Astrocyte (in vitro differentiated cells and primary cell): ENCODE data around the gene THOC2. TPM values are rescaled to one million over a fixed set of nuclear protein-coding genes. Genes with fewer than 3 reads are reported as not detected.
A peak's percentile ranks its signal among the peaks of the same experiment; 100 is the strongest.

Source experiments
- DNase-seq: peaks from one replicate; pipeline ENCODE4 v3.0.0-alpha.2; 2010; ENCODE audit warnings: low read depth
- FAIRE-seq: peaks from 2 replicates; lab custom pipeline; 2011; peaks lifted over from hg19 to GRCh38; lab: Jason Lieb, UNC
- H2AFZ ChIP-seq: 2 replicates; pipeline ENCODE4 v1.6.0; 2012; ENCODE audit warnings: low read depth, low read length, inconsistent platforms
- H3K27ac ChIP-seq: 2 replicates; pipeline ENCODE4 v1.5.1; 2011; ENCODE audit warnings: low read depth, low read length, inconsistent platforms
- H3K27me3 ChIP-seq: 2 replicates; pipeline ENCODE4 v1.6.0; 2011; ENCODE audit warnings: low read length, inconsistent platforms; ENCODE audit not compliant: insufficient read depth
- H3K36me3 ChIP-seq: 2 replicates; pipeline ENCODE4 v1.5.1; 2011; ENCODE audit warnings: low read length, inconsistent platforms; ENCODE audit not compliant: insufficient read depth
- H3K4me1 ChIP-seq: 2 replicates; pipeline ENCODE4 v1.5.1; 2011; ENCODE audit warnings: low read length, inconsistent platforms; ENCODE audit not compliant: insufficient read depth
- H3K4me2 ChIP-seq: 2 replicates; pipeline ENCODE4 v1.6.0; 2012; ENCODE audit warnings: low read length, inconsistent platforms
- H3K4me3 ChIP-seq: 2 replicates; pipeline ENCODE4 v1.5.1; 2011; ENCODE audit warnings: low read depth, mild to moderate bottlenecking, low read length, inconsistent platforms; ENCODE audit not compliant: insufficient read depth
- H3K79me2 ChIP-seq: 2 replicates; pipeline ENCODE4 v1.6.0; 2012; ENCODE audit warnings: mild to moderate bottlenecking, low read length, inconsistent platforms; ENCODE audit not compliant: insufficient read depth
- H3K9ac ChIP-seq: 2 replicates; pipeline ENCODE4 v1.6.0; 2012; ENCODE audit warnings: mild to moderate bottlenecking, low read length, inconsistent platforms
- H3K9me3 ChIP-seq: 2 replicates; pipeline ENCODE4 v1.5.1; 2012; ENCODE audit warnings: low read depth, mild to moderate bottlenecking, low read length, inconsistent platforms; ENCODE audit not compliant: insufficient read depth
- H4K20me1 ChIP-seq: 2 replicates; pipeline ENCODE4 v1.6.0; 2012; ENCODE audit warnings: low read length, inconsistent platforms; ENCODE audit not compliant: insufficient read depth
- H3K27ac Mint-ChIP-seq: one replicate; pipeline ENCODE4 v1.8.0; 2021; ENCODE audit warnings: mild to moderate bottlenecking, mixed read lengths; ENCODE audit not compliant: unreplicated experiment
- H3K27me3 Mint-ChIP-seq: one replicate; pipeline ENCODE4 v1.8.0; 2021; ENCODE audit warnings: low read depth, mixed read lengths; ENCODE audit not compliant: unreplicated experiment
- H3K36me3 Mint-ChIP-seq: one replicate; pipeline ENCODE4 v1.8.0; 2021; ENCODE audit warnings: low read depth, mixed read lengths; ENCODE audit not compliant: unreplicated experiment
- H3K4me1 Mint-ChIP-seq: one replicate; pipeline ENCODE4 v1.8.0; 2021; ENCODE audit warnings: low read depth, mixed read lengths; ENCODE audit not compliant: unreplicated experiment
- H3K4me3 Mint-ChIP-seq: one replicate; pipeline ENCODE4 v1.8.0; 2021; ENCODE audit warnings: mild to moderate bottlenecking, moderate library complexity, mixed read lengths; ENCODE audit not compliant: unreplicated experiment
- H3K9me3 Mint-ChIP-seq: one replicate; pipeline ENCODE4 v1.8.0; 2021; ENCODE audit warnings: mild to moderate bottlenecking, mixed read lengths; ENCODE audit not compliant: unreplicated experiment
- EZH2 ChIP-seq: IDR thresholded peaks from 2 replicates; pipeline ENCODE4 v1.6.1; 2012; ENCODE audit warnings: mild to moderate bottlenecking, low read length, inconsistent platforms; ENCODE audit not compliant: insufficient read depth
- total RNA-seq: library from RNA; stranded (reverse); gene quantifications from 2 replicates; pipeline ENCODE4 v1.2.1, GENCODE V29; 2021
- TF ChIP-seq, protein P1 (sequence below): IDR thresholded peaks from 2 replicates; pipeline ENCODE4 v1.5.1; 2011; ENCODE audit warnings: low read depth, mild to moderate bottlenecking, inconsistent platforms, low read length, moderate library complexity; ENCODE audit not compliant: insufficient read depth

The THOC2 gene
- total RNA-seq, 1 donor from 2014 or later, result 64.8 TPM

- FAIRE-seq (peak; percentile 34), DNase-seq (no peak)
- Histone ChIP-seq H3K4me1 (no peaks in the 10 kb centered on the region), H2AFZ (no peak overlapping the region), H3K4me3 (no peak overlapping the region), H3K27ac (no peak overlapping the region), H4K20me1 (no peaks in the 10 kb centered on the region), H3K9ac (no peak overlapping the region), H3K9me3 (no peaks in the 10 kb centered on the region), H3K36me3 (no peaks in the 10 kb centered on the region), H3K27me3 (no peaks in the 10 kb centered on the region), H3K4me2 (no peak overlapping the region), H3K79me2 (no peaks in the 10 kb centered on the region)
- Mint-ChIP-seq H3K4me3 (no peak overlapping the region), H3K36me3 (no peaks in the 10 kb centered on the region), H3K4me1 (no peaks in the 10 kb centered on the region), H3K27me3 (no peaks in the 10 kb centered on the region), H3K27ac (no peak overlapping the region), H3K9me3 (no peaks in the 10 kb centered on the region)
- TF ChIP-seq, protein P1, sequence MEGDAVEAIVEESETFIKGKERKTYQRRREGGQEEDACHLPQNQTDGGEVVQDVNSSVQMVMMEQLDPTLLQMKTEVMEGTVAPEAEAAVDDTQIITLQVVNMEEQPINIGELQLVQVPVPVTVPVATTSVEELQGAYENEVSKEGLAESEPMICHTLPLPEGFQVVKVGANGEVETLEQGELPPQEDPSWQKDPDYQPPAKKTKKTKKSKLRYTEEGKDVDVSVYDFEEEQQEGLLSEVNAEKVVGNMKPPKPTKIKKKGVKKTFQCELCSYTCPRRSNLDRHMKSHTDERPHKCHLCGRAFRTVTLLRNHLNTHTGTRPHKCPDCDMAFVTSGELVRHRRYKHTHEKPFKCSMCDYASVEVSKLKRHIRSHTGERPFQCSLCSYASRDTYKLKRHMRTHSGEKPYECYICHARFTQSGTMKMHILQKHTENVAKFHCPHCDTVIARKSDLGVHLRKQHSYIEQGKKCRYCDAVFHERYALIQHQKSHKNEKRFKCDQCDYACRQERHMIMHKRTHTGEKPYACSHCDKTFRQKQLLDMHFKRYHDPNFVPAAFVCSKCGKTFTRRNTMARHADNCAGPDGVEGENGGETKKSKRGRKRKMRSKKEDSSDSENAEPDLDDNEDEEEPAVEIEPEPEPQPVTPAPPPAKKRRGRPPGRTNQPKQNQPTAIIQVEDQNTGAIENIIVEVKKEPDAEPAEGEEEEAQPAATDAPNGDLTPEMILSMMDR, result no peak
- no peak for TF ChIP-seq EZH2
Observed at GRCh38 chrX:123749643-123750042, 16.8 kb upstream of the THOC2 start.

DNA sequence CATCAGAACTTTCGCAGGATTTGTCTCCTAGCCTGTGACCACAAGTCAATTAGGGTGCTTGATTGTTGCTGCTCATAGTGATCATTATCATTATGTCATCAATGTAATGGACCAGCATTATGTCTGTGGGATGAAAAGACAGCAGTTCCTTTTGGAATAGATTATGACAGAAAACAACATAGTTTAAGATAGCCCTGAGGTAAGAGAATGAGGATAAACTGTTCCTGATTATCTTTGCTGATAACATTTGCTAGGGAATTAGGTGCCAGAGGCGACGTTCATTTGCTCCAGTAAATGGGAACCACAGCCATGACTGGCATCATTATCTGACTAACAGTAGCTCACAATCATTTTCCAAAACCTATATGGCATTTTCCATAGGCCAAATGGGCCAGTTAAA, 12.7 kb upstream of the THOC2 start:
- H3K36me3 Mint-ChIP-seq, result no peaks in the 10 kb centered on the region
- Histone ChIP-seq H3K9ac (no peak overlapping the region), H3K27ac (no peak overlapping the region), H3K9me3 (no peaks in the 10 kb centered on the region), H4K20me1 (no peaks in the 10 kb centered on the region), H3K4me2 (no peak overlapping the region), H2AFZ (peak overlapping the region; percentile 10), H3K36me3 (no peaks in the 10 kb centered on the region), H3K4me3 (no peak overlapping the region), H3K79me2 (no peaks in the 10 kb centered on the region), H3K4me1 (no peaks in the 10 kb centered on the region), H3K27me3 (no peaks in the 10 kb centered on the region)
- peak; percentile 59 for FAIRE-seq
- no peaks in the 10 kb centered on the region for H3K4me1 Mint-ChIP-seq
- H3K9me3 Mint-ChIP-seq, result no peaks in the 10 kb centered on the region
- no peak for DNase-seq
- TF ChIP-seq, protein P1, result no peak
- TF ChIP-seq EZH2, result no peak
- no peak overlapping the region for H3K4me3 Mint-ChIP-seq
- H3K27ac Mint-ChIP-seq, result no peak overlapping the region
- H3K27me3 Mint-ChIP-seq, result no peaks in the 10 kb centered on the region

- no peaks in the 10 kb centered on the region for H3K27me3 Mint-ChIP-seq
- Histone ChIP-seq H2AFZ (no peak overlapping the region), H3K9me3 (no peaks in the 10 kb centered on the region), H3K27ac (no peak overlapping the region), H3K4me3 (no peak overlapping the region), H3K79me2 (no peaks in the 10 kb centered on the region), H3K4me1 (no peaks in the 10 kb centered on the region), H3K4me2 (no peak overlapping the region), H3K36me3 (no peaks in the 10 kb centered on the region), H3K9ac (no peak overlapping the region), H3K27me3 (no peaks in the 10 kb centered on the region), H4K20me1 (no peaks in the 10 kb centered on the region)
- no peaks in the 10 kb centered on the region for H3K4me1 Mint-ChIP-seq
- no peak overlapping the region for H3K4me3 Mint-ChIP-seq
- FAIRE-seq (peak; percentile 34), DNase-seq (no peak)
- no peaks in the 10 kb centered on the region for H3K36me3 Mint-ChIP-seq
- no peak overlapping the region for H3K27ac Mint-ChIP-seq
- TF ChIP-seq, protein P1, result no peak
- TF ChIP-seq EZH2, result no peak
- no peaks in the 10 kb centered on the region for H3K9me3 Mint-ChIP-seq
Observed at GRCh38 chrX:123743312-123743711, 10.5 kb upstream of the THOC2 start.
